Measurements from ENCODE around the gene ALDH2.

The ALDH2 gene

DNA sequence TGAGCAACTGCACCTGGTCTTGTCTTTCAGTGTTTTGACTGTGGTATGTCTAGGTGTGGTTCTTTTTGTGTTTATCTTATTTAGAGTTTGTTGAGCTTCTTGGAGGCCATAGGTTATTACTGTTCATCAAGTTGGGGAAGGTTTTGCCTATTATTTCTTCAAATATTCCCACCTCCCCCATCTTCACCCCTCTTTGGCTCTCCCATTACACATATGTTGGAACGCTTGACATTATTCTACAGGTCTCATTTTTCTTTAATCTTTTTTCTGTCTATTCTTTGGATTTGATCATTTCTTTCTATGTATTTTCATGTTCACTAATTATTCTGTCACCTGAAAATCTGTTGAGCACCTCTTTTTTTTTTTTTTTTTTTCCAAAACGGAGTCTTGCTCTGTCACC, 91.5 kb downstream of the ALDH2 start:
- Histone ChIP-seq H3K27ac (ENCODE audit: low read depth, low read length, poor library complexity, severe bottlenecking) (no peak overlapping the region), H3K4me2 (ENCODE audit: low read length) (no peak overlapping the region), H3K36me3 (ENCODE audit: insufficient read depth, low read length) (peaks cover 21% of the 10 kb centered on the region), H2AFZ (ENCODE audit: low read length) (no peak overlapping the region), H3K4me1 (ENCODE audit: insufficient read depth, low read length, severe bottlenecking) (no peaks in the 10 kb centered on the region), H4K20me1 (ENCODE audit: insufficient read depth, low read length) (no peaks in the 10 kb centered on the region), H3K27me3 (ENCODE audit: insufficient read depth, low read length) (no peaks in the 10 kb centered on the region), H3K9me2 (ENCODE audit: low read depth, low read length) (no peaks in the 10 kb centered on the region), H3K9ac (ENCODE audit: low read length) (no peak overlapping the region), H3F3A (ENCODE audit: insufficient read depth, low read length) (no peaks in the 10 kb centered on the region), H3K79me2 (ENCODE audit: insufficient read depth, low read length) (peaks cover 80% of the 10 kb centered on the region), H3K9me3 (ENCODE audit: low read length) (no peaks in the 10 kb centered on the region; the same call in 1 of the 2 replicates), H3K4me3 (ENCODE audit: low read depth, low read length, poor library complexity, severe bottlenecking) (no peak overlapping the region)
- no peak for TF ChIP-seq EZH2 (IDR thresholded peaks at IDR 0.05; ENCODE audit: borderline replicate concordance, low read length)
- TF ChIP-seq, protein P1, sequence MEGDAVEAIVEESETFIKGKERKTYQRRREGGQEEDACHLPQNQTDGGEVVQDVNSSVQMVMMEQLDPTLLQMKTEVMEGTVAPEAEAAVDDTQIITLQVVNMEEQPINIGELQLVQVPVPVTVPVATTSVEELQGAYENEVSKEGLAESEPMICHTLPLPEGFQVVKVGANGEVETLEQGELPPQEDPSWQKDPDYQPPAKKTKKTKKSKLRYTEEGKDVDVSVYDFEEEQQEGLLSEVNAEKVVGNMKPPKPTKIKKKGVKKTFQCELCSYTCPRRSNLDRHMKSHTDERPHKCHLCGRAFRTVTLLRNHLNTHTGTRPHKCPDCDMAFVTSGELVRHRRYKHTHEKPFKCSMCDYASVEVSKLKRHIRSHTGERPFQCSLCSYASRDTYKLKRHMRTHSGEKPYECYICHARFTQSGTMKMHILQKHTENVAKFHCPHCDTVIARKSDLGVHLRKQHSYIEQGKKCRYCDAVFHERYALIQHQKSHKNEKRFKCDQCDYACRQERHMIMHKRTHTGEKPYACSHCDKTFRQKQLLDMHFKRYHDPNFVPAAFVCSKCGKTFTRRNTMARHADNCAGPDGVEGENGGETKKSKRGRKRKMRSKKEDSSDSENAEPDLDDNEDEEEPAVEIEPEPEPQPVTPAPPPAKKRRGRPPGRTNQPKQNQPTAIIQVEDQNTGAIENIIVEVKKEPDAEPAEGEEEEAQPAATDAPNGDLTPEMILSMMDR (IDR thresholded peaks at IDR 0.05; ENCODE audit: low read length), result no peak

DNA sequence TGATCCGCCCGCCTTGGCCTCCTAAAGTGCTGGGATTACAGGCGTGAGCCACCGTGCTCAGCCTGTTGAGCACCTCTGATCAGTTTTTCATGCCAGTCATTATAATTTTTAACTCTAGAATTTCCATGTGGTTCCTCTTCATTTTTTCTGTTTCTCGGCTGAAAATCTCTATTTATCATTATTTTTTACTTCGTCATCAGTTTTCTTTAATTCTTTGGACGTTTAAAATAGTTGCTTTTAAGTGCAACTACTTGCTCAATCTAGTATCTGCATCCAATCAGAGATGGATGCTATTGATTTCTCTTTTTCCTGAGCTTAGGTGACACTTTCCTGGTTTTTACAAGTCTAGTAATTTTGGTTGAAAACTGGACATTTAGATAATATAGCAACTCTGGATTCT, 92.0 kb downstream of the ALDH2 start:
- no peaks in the 10 kb centered on the region for H3K9me2 ChIP-seq (ENCODE audit: low read depth, low read length)
- no peak overlapping the region for H3K9ac ChIP-seq (ENCODE audit: low read length)
- H2AFZ ChIP-seq (ENCODE audit: low read length), result no peak overlapping the region
- H3K36me3 ChIP-seq (ENCODE audit: insufficient read depth, low read length), result peaks cover 23% of the 10 kb centered on the region
- H3K4me1 ChIP-seq (ENCODE audit: insufficient read depth, low read length, severe bottlenecking), result no peaks in the 10 kb centered on the region
- no peaks in the 10 kb centered on the region; the same call in 1 of the 2 replicates for H3K9me3 ChIP-seq (ENCODE audit: low read length)
- no peaks in the 10 kb centered on the region for H3K27me3 ChIP-seq (ENCODE audit: insufficient read depth, low read length)
- no peaks in the 10 kb centered on the region for H3F3A ChIP-seq (ENCODE audit: insufficient read depth, low read length)
- peaks cover 77% of the 10 kb centered on the region for H3K79me2 ChIP-seq (ENCODE audit: insufficient read depth, low read length)
- no peak overlapping the region for H3K4me2 ChIP-seq (ENCODE audit: low read length)
- no peak for TF ChIP-seq EZH2 (IDR thresholded peaks at IDR 0.05; ENCODE audit: borderline replicate concordance, low read length)
- TF ChIP-seq, protein P1 (IDR thresholded peaks at IDR 0.05; ENCODE audit: low read length), result no peak
- H4K20me1 ChIP-seq (ENCODE audit: insufficient read depth, low read length), result no peaks in the 10 kb centered on the region
- H3K27ac ChIP-seq (ENCODE audit: low read depth, low read length, poor library complexity, severe bottlenecking), result no peak overlapping the region
- H3K4me3 ChIP-seq (ENCODE audit: low read depth, low read length, poor library complexity, severe bottlenecking), result no peak overlapping the region

DNA sequence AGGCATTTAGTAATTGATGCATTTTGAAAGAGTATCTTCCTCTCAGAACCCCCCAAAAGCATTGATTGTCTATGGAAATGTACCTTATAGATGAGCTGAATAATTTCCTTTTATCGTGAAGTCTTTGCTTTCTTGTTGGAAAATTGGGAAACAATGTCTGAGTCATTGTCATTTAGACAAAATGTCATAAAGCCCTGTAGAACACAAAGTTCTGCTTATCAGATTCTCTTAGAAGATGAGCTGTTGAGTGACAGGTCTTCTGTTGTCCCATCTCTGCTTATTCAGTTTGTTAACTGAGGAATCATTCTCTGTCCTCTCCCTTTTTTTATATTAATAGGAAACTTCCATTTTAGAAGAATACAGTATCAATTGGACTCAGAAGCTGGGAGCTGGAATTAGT, 98.2 kb downstream of the ALDH2 start:
- no peaks in the 10 kb centered on the region for H3K9me2 ChIP-seq (ENCODE audit: low read depth, low read length)
- H3K4me2 ChIP-seq (ENCODE audit: low read length), result no peak overlapping the region
- H3K27me3 ChIP-seq (ENCODE audit: insufficient read depth, low read length), result no peaks in the 10 kb centered on the region
- no peak overlapping the region for H3K27ac ChIP-seq (ENCODE audit: low read depth, low read length, poor library complexity, severe bottlenecking)
- no peaks in the 10 kb centered on the region for H3F3A ChIP-seq (ENCODE audit: insufficient read depth, low read length)
- H3K36me3 ChIP-seq (ENCODE audit: insufficient read depth, low read length), result peaks cover 54% of the 10 kb centered on the region
- H3K4me1 ChIP-seq (ENCODE audit: insufficient read depth, low read length, severe bottlenecking), result no peaks in the 10 kb centered on the region
- H2AFZ ChIP-seq (ENCODE audit: low read length), result no peak overlapping the region
- no peaks in the 10 kb centered on the region for H4K20me1 ChIP-seq (ENCODE audit: insufficient read depth, low read length)
- TF ChIP-seq, protein P1 (IDR thresholded peaks at IDR 0.05; ENCODE audit: low read length), result no peak
- TF ChIP-seq EZH2 (IDR thresholded peaks at IDR 0.05; ENCODE audit: borderline replicate concordance, low read length), result no peak
- H3K4me3 ChIP-seq (ENCODE audit: low read depth, low read length, poor library complexity, severe bottlenecking), result no peak overlapping the region
- H3K79me2 ChIP-seq (ENCODE audit: insufficient read depth, low read length), result peaks cover 33% of the 10 kb centered on the region
- no peak overlapping the region for H3K9ac ChIP-seq (ENCODE audit: low read length)
- H3K9me3 ChIP-seq (ENCODE audit: low read length), result no peaks in the 10 kb centered on the region
